Astrocyte (in vitro differentiated cells and primary cell): ENCODE results near the gene ARMH3. TPM values are rescaled to one million over a fixed set of nuclear protein-coding genes. Genes with fewer than 3 reads are reported as not detected.

Experiments
- DNase-seq: peaks from one replicate; pipeline ENCODE4 v3.0.0-alpha.2; 2010; ENCODE audit warnings: low read depth
- FAIRE-seq: peaks from 2 replicates; lab custom pipeline; 2011; peaks lifted over from hg19 to GRCh38; lab: Jason Lieb, UNC
- H2AFZ ChIP-seq: 2 replicates; pipeline ENCODE4 v1.6.0; 2012; ENCODE audit warnings: low read depth, low read length, inconsistent platforms
- H3K27ac ChIP-seq: 2 replicates; pipeline ENCODE4 v1.5.1; 2011; ENCODE audit warnings: low read depth, low read length, inconsistent platforms
- H3K27me3 ChIP-seq: 2 replicates; pipeline ENCODE4 v1.6.0; 2011; ENCODE audit warnings: low read length, inconsistent platforms; ENCODE audit not compliant: insufficient read depth
- H3K36me3 ChIP-seq: 2 replicates; pipeline ENCODE4 v1.5.1; 2011; ENCODE audit warnings: low read length, inconsistent platforms; ENCODE audit not compliant: insufficient read depth
- H3K4me1 ChIP-seq: 2 replicates; pipeline ENCODE4 v1.5.1; 2011; ENCODE audit warnings: low read length, inconsistent platforms; ENCODE audit not compliant: insufficient read depth
- H3K4me2 ChIP-seq: 2 replicates; pipeline ENCODE4 v1.6.0; 2012; ENCODE audit warnings: low read length, inconsistent platforms
- H3K4me3 ChIP-seq: 2 replicates; pipeline ENCODE4 v1.5.1; 2011; ENCODE audit warnings: low read depth, mild to moderate bottlenecking, low read length, inconsistent platforms; ENCODE audit not compliant: insufficient read depth
- H3K79me2 ChIP-seq: 2 replicates; pipeline ENCODE4 v1.6.0; 2012; ENCODE audit warnings: mild to moderate bottlenecking, low read length, inconsistent platforms; ENCODE audit not compliant: insufficient read depth
- H3K9ac ChIP-seq: 2 replicates; pipeline ENCODE4 v1.6.0; 2012; ENCODE audit warnings: mild to moderate bottlenecking, low read length, inconsistent platforms
- H3K9me3 ChIP-seq: 2 replicates; pipeline ENCODE4 v1.5.1; 2012; ENCODE audit warnings: low read depth, mild to moderate bottlenecking, low read length, inconsistent platforms; ENCODE audit not compliant: insufficient read depth
- H4K20me1 ChIP-seq: 2 replicates; pipeline ENCODE4 v1.6.0; 2012; ENCODE audit warnings: low read length, inconsistent platforms; ENCODE audit not compliant: insufficient read depth
- H3K27ac Mint-ChIP-seq: one replicate; pipeline ENCODE4 v1.8.0; 2021; ENCODE audit warnings: mild to moderate bottlenecking, mixed read lengths; ENCODE audit not compliant: unreplicated experiment
- H3K27me3 Mint-ChIP-seq: one replicate; pipeline ENCODE4 v1.8.0; 2021; ENCODE audit warnings: low read depth, mixed read lengths; ENCODE audit not compliant: unreplicated experiment
- H3K36me3 Mint-ChIP-seq: one replicate; pipeline ENCODE4 v1.8.0; 2021; ENCODE audit warnings: low read depth, mixed read lengths; ENCODE audit not compliant: unreplicated experiment
- H3K4me1 Mint-ChIP-seq: one replicate; pipeline ENCODE4 v1.8.0; 2021; ENCODE audit warnings: low read depth, mixed read lengths; ENCODE audit not compliant: unreplicated experiment
- H3K4me3 Mint-ChIP-seq: one replicate; pipeline ENCODE4 v1.8.0; 2021; ENCODE audit warnings: mild to moderate bottlenecking, moderate library complexity, mixed read lengths; ENCODE audit not compliant: unreplicated experiment
- H3K9me3 Mint-ChIP-seq: one replicate; pipeline ENCODE4 v1.8.0; 2021; ENCODE audit warnings: mild to moderate bottlenecking, mixed read lengths; ENCODE audit not compliant: unreplicated experiment
- EZH2 ChIP-seq: IDR thresholded peaks from 2 replicates; pipeline ENCODE4 v1.6.1; 2012; ENCODE audit warnings: mild to moderate bottlenecking, low read length, inconsistent platforms; ENCODE audit not compliant: insufficient read depth
- total RNA-seq: library from RNA; stranded (reverse); gene quantifications from 2 replicates; pipeline ENCODE4 v1.2.1, GENCODE V29; 2021
- TF ChIP-seq, protein P1 (sequence below): IDR thresholded peaks from 2 replicates; pipeline ENCODE4 v1.5.1; 2011; ENCODE audit warnings: low read depth, mild to moderate bottlenecking, inconsistent platforms, low read length, moderate library complexity; ENCODE audit not compliant: insufficient read depth

The ARMH3 gene
- total RNA-seq, 1 donor from 2014 or later: 22.6 TPM

DNA sequence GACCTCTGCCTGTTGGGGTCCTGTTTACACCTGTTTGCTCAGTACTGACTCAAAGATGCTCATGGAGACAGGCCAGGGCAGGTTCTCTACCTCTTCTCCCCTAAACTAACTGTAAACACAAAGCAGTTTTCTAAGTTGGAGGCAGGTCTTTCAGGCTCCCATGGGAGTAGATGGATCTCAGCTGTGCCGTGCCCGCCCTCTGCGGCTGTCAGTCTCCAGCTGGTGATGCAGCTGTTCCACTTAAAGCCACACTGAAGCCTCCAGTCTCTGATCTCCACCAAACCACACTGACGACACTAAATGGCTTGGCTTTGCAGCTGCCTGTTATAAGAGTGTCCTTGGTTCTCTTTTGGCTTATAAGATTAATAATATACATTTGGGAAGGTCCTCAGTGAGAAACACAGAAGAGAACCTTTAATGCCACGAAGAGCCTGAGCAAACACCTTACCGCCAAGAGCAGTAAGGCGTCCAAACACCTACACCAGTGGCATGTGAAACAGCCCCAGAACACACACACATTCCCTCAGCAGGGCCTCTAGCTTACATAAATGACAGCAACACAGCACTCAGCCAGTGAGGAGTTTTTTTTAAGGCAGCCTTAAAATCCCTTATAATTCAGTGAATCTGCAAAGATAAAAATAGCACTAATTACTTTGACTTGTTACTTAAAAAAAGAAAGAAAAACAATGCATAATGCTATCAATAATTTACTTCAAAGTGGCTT lies 152.0 kb downstream of the ARMH3 start:
- Histone ChIP-seq H3K79me2 (no peaks in the 10 kb centered on the region), H3K36me3 (no peaks in the 10 kb centered on the region), H4K20me1 (peaks cover 13% of the 10 kb centered on the region), H3K4me1 (no peaks in the 10 kb centered on the region), H3K4me3 (no peak overlapping the region), H3K27ac (no peak overlapping the region), H2AFZ (no peak overlapping the region), H3K4me2 (no peak overlapping the region), H3K9ac (no peak overlapping the region), H3K27me3 (no peaks in the 10 kb centered on the region), H3K9me3 (no peaks in the 10 kb centered on the region)
- Mint-ChIP-seq H3K9me3 (no peaks in the 10 kb centered on the region), H3K4me3 (no peak overlapping the region), H3K36me3 (peaks cover 4% of the 10 kb centered on the region), H3K4me1 (no peaks in the 10 kb centered on the region), H3K27me3 (no peaks in the 10 kb centered on the region), H3K27ac (no peak overlapping the region)
- TF ChIP-seq EZH2: no peak
- TF ChIP-seq, protein P1, sequence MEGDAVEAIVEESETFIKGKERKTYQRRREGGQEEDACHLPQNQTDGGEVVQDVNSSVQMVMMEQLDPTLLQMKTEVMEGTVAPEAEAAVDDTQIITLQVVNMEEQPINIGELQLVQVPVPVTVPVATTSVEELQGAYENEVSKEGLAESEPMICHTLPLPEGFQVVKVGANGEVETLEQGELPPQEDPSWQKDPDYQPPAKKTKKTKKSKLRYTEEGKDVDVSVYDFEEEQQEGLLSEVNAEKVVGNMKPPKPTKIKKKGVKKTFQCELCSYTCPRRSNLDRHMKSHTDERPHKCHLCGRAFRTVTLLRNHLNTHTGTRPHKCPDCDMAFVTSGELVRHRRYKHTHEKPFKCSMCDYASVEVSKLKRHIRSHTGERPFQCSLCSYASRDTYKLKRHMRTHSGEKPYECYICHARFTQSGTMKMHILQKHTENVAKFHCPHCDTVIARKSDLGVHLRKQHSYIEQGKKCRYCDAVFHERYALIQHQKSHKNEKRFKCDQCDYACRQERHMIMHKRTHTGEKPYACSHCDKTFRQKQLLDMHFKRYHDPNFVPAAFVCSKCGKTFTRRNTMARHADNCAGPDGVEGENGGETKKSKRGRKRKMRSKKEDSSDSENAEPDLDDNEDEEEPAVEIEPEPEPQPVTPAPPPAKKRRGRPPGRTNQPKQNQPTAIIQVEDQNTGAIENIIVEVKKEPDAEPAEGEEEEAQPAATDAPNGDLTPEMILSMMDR: no peak
- no peak for DNase-seq
- no peak for FAIRE-seq

DNA sequence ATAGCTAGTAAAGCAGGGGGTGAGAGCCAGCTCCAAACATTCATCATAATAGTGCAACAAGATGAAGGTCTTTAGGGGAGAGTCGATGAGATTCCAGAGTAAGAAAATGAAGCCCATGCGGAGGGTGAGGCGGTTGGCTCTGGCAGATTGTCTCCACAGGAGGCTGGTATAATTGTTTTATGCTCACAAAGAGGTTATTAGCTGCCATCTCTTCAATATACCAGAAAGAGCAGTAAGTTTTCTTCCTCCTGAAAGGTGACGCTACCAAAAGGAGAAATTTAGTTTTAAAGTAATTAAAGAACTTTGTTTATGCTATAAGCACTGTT lies 153.2 kb downstream of the ARMH3 start:
- H3K27me3 ChIP-seq: no peaks in the 10 kb centered on the region
- Mint-ChIP-seq H3K27ac (no peak overlapping the region), H3K36me3 (peaks cover 4% of the 10 kb centered on the region), H3K4me1 (peaks cover 1% of the 10 kb centered on the region), H3K27me3 (no peaks in the 10 kb centered on the region), H3K4me3 (no peak overlapping the region), H3K9me3 (no peaks in the 10 kb centered on the region)
- H3K79me2 ChIP-seq: no peaks in the 10 kb centered on the region
- no peak overlapping the region for H3K9ac ChIP-seq
- H3K9me3 ChIP-seq: no peaks in the 10 kb centered on the region
- H3K27ac ChIP-seq: no peak overlapping the region
- DNase-seq: no peak
- no peak for FAIRE-seq
- no peak overlapping the region for H2AFZ ChIP-seq
- no peaks in the 10 kb centered on the region for H3K4me1 ChIP-seq
- H3K4me3 ChIP-seq: no peak overlapping the region
- H3K4me2 ChIP-seq: no peak overlapping the region
- H4K20me1 ChIP-seq: peaks cover 19% of the 10 kb centered on the region
- H3K36me3 ChIP-seq: no peaks in the 10 kb centered on the region
- TF ChIP-seq, protein P1: no peak
- TF ChIP-seq EZH2: no peak

DNA sequence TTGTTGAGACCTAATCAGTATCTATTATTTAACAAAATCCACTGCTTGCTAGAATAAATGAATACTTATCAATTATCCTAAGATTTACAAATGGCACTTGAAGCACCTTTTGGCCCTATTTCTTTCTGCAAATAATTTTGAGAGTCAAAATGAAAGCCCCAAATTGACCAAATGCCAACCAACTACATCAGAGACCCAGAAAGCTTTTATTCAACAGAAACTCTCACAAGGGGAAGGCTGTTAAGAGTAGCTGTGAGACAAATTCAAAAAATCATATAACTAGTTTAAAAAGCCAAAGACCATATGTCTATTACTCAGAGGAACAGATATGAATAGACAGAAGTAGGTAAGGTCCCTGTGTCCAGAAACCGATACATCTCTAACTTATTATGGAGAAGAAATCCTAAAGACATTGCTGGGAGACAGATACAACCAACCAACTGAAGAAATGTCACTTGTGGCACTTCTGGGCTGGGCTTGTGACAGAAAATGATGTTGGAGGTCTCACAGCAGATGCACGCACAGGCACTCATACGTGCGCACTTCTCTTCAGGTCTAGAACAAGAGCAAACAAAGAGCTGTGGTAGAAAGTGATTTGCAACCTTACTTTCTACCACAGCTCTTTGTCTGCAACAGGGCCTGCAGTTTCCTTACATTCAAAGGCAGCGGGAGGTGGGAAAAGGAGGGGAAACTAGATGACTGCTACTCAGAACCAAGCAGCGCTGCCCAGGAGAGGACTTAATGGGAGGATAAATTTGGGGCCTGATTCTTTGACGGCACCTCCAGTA lies 153.7 kb downstream of the ARMH3 start:
- Mint-ChIP-seq H3K4me1 (peaks cover 7% of the 10 kb centered on the region), H3K27me3 (no peaks in the 10 kb centered on the region), H3K9me3 (no peaks in the 10 kb centered on the region), H3K36me3 (peaks cover 4% of the 10 kb centered on the region), H3K27ac (no peak overlapping the region), H3K4me3 (no peak overlapping the region)
- Histone ChIP-seq H3K4me3 (no peak overlapping the region), H3K79me2 (no peaks in the 10 kb centered on the region), H3K9ac (no peak overlapping the region), H3K27me3 (no peaks in the 10 kb centered on the region), H4K20me1 (peaks cover 24% of the 10 kb centered on the region), H3K27ac (no peak overlapping the region), H2AFZ (no peak overlapping the region), H3K9me3 (no peaks in the 10 kb centered on the region), H3K36me3 (no peaks in the 10 kb centered on the region), H3K4me2 (no peak overlapping the region), H3K4me1 (no peaks in the 10 kb centered on the region)
- DNase-seq: no peak
- no peak for FAIRE-seq
- no peak for TF ChIP-seq EZH2
- TF ChIP-seq, protein P1: no peak
